Measurements from ENCODE around the gene LRRC9.
"Not testable (repeated sequence)": the region's sequence is repeated elsewhere in the genome, so short reads cannot be mapped to it uniquely, and the experiment has no call there.

The LRRC9 gene

GRCh38 chr14:60067882-60068281 lies 147.9 kb downstream of the LRRC9 start:
- DNase-seq: no peak

- no peak for DNase-seq
Measured at GRCh38 chr14:60079723-60080122, 159.8 kb downstream of the LRRC9 start.

- DNase-seq: no peak
Measured at GRCh38 chr14:60085085-60085484, 165.1 kb downstream of the LRRC9 start.

GRCh38 chr14:60085693-60086092 lies 165.7 kb downstream of the LRRC9 start:
- no peak for DNase-seq

GRCh38 chr14:60087668-60088067 lies 167.7 kb downstream of the LRRC9 start:
- DNase-seq: no peak

- no peak for DNase-seq
Measured at GRCh38 chr14:60089221-60089620, 169.3 kb downstream of the LRRC9 start.

GRCh38 chr14:60090864-60091519 lies 171.0 kb downstream of the LRRC9 start:
- DNase-seq: no peak

- peak; percentile 92 for DNase-seq
Measured at GRCh38 chr14:60091550-60092525, 171.9 kb downstream of the LRRC9 start, which contains the start of gene PCNX4. Gene PCNX4 (plus strand): TSS chr14:60091923. CDS start chr14:60107639, 15,716 bp downstream.

- DNase-seq: no peak
Measured at GRCh38 chr14:60092526-60092920, 172.6 kb downstream of the LRRC9 start.

- DNase-seq: no peak
Measured at GRCh38 chr14:60093080-60093479, 173.1 kb downstream of the LRRC9 start.

- no peak for DNase-seq
Measured at GRCh38 chr14:60093606-60094005, 173.7 kb downstream of the LRRC9 start.

- no peak for DNase-seq
Measured at GRCh38 chr14:60094306-60094897, 174.5 kb downstream of the LRRC9 start.

- no peak for DNase-seq
Measured at GRCh38 chr14:60095231-60095630, 175.3 kb downstream of the LRRC9 start.

- no peak for DNase-seq
Measured at GRCh38 chr14:60095781-60096450, 176.0 kb downstream of the LRRC9 start.

GRCh38 chr14:60097974-60098373 lies 178.0 kb downstream of the LRRC9 start:
- DNase-seq: no peak

- not testable (repeated sequence) for DNase-seq
Measured at GRCh38 chr14:60099855-60100254, 179.9 kb downstream of the LRRC9 start.

- no peak for DNase-seq
Measured at GRCh38 chr14:60101786-60102185, 181.8 kb downstream of the LRRC9 start.

GRCh38 chr14:60102389-60102788 lies 182.4 kb downstream of the LRRC9 start:
- no peak for DNase-seq

GRCh38 chr14:60106339-60106738 lies 186.4 kb downstream of the LRRC9 start:
- no peak for DNase-seq

- no peak for DNase-seq
Measured at GRCh38 chr14:60107477-60107876, 187.5 kb downstream of the LRRC9 start.

GRCh38 chr14:60111732-60112131 lies 191.8 kb downstream of the LRRC9 start:
- DNase-seq: no peak

All from activated naive CD4-positive, alpha-beta T cell treated with anti-CD3 and anti-CD28 coated beads, Interleukin-2, amount 50 U/mL, for 16 hours (primary cell).